Omental fat pad (tissue), 4 donors: ENCODE data around the gene SYT6. TPM values are rescaled to one million over a fixed set of nuclear protein-coding genes. Genes with fewer than 3 reads are reported as not detected.

Experiments used
- ATAC-seq: fragments of 150-250 bp; one replicate; pipeline ENCODE4 v1.9.1; 2016; ENCODE audit warnings: mild to moderate bottlenecking, moderate library complexity; ENCODE audit not compliant: low FRiP score
- DNase-seq: peaks from one replicate; pipeline ENCODE4 v3.0.0-alpha.2; 2019; ENCODE audit warnings: low spot score
- CTCF ChIP-seq, 3 donors: fragments of 450-650 bp; IDR thresholded peaks; one replicate each; pipeline ENCODE4 v1.5.1; 2016 to 2017; ENCODE audit warnings: antibody characterized with exemption in 3 of 3, mild to moderate bottlenecking in 3 of 3, moderate library complexity in 2 of 3
- total RNA-seq, 4 donors: library from RNA; depleted of rRNA; stranded (reverse); fragments of >200 nt; gene quantifications; one replicate each; pipeline ENCODE4 v1.1.0, GENCODE V29; 2016

SYT6 gene
- total RNA-seq, 4 donors from 2014 or later, result 0.84 TPM; not detected in 3

DNA sequence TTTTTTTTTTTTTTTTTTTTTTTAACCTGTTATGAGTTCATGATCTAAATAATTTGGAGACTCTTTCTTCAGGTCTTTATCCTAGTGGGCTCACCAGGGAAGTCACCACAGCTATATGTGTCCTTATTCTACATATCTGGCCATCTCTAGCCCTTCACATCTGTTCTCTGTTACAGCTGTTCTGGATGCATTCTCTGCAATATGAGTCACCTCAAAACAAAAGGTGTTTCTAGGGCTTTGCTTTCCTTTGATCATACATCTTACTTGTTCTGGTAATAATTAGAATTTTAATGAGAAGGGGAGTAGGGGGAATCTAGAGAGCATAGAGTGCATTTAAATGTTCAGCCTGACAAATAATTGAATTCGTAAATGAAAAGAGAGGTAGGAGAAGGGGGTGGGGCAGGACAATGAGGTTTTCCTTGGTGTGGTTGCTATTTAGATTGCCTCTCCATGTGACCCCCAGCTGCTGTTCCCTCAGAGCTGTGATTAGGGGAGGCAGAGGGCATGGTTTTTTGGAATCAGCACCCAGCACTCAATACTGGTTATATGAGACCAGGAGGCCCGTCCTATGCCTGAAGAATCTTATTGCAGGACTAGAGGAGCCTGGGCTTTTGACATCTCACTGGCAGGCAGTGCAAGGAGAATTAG lies 8.0 kb downstream of the SYT6 start:
- no peak for TF ChIP-seq CTCF (IDR thresholded peaks at IDR 0.05)
- no peak for ATAC-seq
- DNase-seq, result no peak

- no peak for ATAC-seq
- DNase-seq, result no peak
- no peak for TF ChIP-seq CTCF (IDR thresholded peaks at IDR 0.05)
Observed at GRCh38 chr1:114144016-114144415, 9.7 kb downstream of the SYT6 start.

DNA sequence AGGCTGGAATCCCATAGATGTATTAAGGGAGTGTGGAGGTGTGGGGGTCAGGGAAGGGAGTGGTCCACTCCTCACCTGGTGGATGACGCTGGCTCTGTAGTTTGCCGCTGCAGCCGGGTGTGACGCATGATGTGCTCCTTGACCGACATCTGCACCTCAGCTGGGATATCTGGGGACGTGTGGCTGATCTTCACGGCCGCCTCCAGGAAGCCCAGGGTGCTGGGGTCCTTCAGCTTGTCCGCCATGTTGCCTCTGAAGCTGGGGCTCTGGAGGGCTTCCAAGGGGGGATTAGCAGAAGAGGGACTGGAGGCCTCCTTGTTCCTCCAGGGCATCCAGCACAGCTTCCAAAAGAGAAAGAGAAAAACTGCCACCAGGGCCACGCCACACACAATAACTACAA lies 14.1 kb downstream of the SYT6 start:
- no peak for ATAC-seq
- TF ChIP-seq CTCF (IDR thresholded peaks at IDR 0.05), result no peak
- no peak for DNase-seq

DNA sequence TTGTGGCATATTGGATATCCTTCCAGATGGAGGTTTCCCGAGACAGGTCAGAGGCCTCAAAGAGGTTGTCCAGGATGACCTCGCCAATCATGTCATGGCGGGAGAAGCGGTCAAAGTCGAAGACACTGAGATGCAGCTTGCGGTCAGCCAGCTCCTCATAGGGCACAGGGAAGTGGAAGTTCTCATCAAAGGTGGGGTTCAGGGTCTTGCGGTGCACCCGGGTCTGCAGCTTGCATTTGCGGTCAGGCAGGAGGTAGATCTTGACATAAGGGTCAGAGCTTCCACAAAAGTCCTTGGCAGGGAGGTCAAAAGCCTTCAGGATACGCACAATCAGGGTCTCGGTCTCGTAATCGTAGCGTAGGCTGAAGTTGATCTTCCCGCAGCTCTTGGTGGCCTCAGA lies 16.2 kb downstream of the SYT6 start:
- TF ChIP-seq CTCF (IDR thresholded peaks at IDR 0.05), result no peak
- ATAC-seq, result no peak

DNA sequence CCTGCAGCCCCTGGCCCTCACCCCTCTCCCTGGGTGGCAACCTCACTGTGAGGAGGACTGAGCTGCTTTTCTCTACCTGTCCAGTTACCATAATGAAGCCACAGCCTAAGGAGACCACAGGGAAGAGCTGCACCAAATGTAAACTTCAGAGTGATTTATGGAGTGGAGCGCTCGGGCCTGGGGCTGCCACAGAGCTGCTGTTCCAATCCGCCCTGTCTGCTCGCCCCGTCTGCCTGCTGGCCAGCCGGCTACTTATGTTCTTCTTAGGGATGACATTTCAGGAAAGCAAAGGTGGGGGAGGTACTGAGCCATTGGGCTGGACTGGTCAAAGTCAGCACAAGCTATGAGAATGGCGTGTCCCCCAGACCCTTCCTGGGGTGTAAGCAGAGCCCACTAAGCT lies 17.9 kb downstream of the SYT6 start:
- ATAC-seq, result no peak
- TF ChIP-seq CTCF (IDR thresholded peaks at IDR 0.05), result no peak
- no peak for DNase-seq

More for the DNA sequence above, 16.2 kb downstream of the SYT6 start:
- no peak for DNase-seq

DNA sequence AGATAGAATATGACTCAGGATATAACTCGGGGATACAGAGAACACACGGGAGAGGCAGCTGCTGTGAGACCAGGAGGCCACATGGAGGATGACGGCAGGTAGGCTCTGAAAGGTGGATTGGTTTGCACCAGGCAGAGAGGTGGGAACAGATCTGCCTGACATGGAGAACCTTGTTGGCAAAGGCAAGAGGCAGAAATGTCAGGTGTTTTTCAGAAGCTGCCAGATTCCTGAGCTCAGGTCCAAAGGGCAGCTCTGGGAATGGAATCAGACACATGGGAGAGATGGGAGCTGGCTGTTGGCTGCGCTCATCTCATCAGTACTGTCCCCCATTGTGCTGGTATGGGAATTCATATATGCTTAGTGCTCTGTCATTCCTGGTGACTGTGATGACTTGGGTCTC lies 19.2 kb downstream of the SYT6 start:
- DNase-seq (no peak), ATAC-seq (no peak)
- TF ChIP-seq CTCF (IDR thresholded peaks at IDR 0.05), result no peak

- DNase-seq (no peak), ATAC-seq (no peak)
- no peak for TF ChIP-seq CTCF (IDR thresholded peaks at IDR 0.05)
Observed at GRCh38 chr1:114133129-114133528, 20.5 kb downstream of the SYT6 start.
